AG20443 (cell line): ENCODE data around the gene GALNT3.

Source experiments
- DNase-seq: peaks from one replicate; pipeline ENCODE4 v3.0.0; 2012; ENCODE audit warnings: low spot score, mixed read lengths

GALNT3 gene

DNA sequence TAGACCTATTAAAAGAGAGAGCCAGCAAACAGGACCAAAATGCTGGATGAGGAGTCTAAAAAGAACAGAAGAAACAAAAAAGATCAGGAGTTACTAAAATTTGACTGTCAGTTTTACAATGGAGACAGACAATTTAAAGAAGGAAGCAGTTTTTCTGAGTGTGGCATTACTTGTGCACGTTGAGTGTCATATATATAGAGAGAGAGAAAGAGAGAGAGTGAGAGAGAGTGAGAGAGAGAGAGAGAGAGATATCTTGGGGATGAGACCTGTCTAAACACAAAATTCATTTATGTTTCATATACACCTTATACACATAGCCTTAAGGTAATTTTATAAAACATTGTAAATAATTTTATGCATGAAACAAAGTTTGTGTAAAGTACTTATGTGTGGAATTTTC is 2.1 kb upstream of the GALNT3 start:
- no peak for DNase-seq

DNA sequence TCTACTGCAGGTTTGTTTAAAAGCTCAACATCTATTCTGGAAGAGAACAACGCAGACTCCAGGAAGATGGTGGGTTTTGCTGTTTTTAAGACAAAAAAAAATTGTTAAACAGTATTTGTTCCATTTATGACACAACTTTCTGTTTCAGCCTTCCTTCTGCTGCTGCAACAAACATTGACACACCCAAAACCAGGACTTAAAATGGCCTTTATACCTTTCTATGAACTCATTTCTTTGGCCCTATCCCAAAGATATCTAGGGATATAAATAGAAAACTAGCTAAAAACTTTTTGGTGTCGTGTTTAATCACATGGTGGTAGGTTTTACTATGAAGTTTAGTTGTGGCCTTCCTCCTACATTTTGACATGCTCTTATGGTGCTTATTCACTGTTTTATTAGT is 964 bp upstream of the GALNT3 start:
- no peak for DNase-seq

DNA sequence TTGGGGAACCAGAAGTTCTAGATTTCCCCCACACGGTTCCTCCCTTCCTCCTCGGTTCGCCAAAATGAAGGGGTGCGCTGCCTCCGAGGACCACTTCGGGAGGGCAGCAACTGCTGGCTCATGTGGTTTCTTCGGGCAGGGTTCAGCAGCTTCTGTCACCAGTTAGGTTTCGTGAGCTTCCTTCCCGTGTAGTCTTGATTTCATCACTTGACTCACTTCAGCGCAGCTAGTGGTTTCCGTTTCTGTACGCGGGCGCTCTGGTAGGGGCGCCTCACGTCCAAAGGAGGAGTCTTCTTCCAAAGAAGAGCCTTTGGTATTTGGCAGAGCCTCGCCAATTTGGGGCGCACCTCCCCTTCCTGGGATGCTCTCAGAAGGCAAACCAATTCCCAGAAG is 485 bp upstream of the GALNT3 start:
- peak; percentile 43 for DNase-seq

DNA sequence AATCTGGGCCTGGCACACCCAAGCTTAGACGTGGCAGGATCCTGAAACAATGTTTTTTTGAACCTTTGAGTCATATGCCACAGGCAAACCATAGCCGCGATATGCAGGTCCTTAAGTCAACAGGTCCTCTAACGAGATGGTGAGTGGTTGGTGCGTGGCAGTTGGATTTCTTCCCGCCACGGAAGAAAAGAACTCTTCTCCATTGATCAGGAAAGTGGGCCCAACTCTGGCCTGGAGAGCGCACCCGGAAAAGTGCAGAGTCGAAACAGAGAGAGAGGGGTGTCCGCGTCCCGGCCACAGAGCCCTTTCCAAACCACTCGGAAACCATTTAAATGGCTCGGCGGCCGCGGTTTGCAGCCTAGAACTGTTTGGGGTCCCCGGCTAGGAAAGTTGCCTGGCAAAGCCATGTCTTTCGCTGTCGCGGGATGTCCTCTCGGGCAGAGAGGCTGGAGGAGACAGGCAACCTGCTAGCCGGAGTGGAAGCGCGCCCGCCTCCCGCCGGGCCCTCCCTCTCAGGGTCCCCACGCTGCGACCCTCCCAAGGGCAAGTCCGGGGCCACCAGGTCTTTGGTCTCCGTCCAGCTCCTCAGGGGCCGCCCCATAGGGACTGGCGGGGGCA is 777 bp downstream of the GALNT3 start:
- DNase-seq = peak; percentile 26

DNA sequence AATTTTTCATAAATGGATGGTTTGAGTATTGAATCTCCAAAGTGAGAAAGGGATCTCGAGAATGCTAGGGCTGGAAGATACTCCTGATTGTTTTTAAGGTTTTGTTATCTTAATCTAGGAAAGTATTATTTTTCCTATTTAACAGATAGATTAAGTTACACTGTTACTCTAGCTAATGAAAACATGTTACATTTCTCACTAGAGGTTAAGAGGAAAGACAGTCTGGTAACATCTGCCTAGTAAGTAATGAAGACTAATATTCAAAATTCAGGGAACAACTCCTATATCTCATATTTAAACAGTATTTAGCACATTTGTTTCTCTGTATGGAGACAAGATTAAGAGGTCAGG is 2.0 kb downstream of the GALNT3 start:
- no peak for DNase-seq

DNA sequence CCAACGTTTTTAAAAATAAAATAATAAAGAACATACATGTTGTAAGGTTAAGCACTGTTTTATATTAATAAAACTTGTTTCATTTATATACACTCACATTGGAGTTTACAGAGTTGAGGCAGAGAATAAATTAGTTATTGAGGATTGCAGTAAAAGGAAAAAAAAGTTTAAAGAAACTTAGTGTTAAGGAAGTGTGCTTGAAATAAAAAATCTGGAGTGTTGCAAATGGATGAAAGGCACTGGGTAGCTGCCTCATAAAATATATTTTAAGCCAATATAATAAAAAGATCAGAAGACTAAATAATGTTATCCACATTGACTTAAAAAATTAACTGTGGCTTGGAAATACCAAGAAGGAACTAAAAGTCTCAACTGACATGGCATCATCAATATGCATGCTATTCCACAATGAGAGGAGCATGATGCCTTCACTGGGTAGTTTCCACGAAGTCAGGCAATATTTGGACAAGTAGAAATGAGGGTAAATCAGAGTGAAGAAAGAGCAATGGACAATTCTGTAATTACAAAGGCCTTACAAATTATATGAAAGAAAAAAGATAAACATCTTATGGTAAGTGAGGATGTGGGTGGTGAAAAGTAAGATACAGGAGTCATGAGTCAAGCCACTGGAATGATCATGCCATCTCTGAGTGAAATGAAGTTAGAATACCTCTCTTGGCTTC is 2.5 kb downstream of the GALNT3 start:
- no peak for DNase-seq

DNA sequence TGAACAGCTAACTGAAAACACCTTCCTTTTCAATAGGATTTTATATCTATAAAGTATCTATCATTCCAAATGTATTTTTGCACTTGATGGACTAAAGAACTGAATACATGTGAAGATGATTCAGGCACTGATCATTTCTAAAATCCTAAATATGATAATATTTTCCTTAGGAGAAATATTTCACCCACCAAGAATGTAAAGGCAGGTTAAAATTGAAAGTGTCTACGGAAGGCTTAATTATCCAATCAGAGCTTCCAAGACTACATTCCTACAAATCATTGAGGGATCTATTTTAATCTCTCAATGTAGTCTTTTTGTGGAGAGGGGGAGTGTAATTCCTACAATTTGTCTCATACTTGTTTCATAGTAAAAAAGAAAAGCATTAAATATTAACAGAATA is 3.6 kb downstream of the GALNT3 start:
- no peak for DNase-seq

DNA sequence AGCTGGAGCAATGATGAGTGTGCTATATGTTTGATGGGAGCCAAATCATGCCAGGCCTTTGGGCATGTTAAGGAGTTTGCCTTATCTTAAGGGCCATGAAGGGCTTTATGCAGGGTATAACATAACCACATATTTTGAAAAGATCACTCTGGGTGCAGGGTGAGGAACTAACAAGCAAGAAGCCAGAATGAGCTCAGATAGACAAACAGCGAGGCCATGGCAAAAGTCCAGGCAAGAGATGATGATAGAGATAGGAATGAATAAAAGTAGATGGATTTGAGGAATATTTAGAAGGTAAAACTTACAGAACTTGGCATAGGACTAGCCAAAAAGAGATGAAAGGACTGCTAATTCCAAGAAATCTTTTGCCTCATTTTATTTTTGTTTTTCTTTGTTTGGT is 6.7 kb downstream of the GALNT3 start:
- DNase-seq = no peak

DNA sequence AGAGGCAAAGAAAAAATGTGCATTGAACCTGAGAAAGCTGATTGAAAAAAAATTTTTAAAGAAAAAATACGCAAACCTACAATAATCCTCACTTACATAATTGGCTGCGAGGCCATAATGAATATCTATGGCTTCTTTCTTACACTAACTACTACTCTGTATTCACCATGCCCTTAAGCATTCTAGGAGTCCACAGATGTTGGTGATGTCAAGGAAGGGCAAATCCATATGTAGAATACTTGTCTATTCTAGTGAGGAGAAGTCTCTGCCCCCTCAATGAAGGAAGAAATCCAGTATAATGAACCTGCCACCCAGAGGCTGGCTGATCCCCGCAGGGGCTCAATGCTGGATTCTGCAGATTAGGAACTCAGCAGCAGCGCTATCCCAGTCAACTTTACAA is 14.3 kb downstream of the GALNT3 start:
- DNase-seq = no peak

DNA sequence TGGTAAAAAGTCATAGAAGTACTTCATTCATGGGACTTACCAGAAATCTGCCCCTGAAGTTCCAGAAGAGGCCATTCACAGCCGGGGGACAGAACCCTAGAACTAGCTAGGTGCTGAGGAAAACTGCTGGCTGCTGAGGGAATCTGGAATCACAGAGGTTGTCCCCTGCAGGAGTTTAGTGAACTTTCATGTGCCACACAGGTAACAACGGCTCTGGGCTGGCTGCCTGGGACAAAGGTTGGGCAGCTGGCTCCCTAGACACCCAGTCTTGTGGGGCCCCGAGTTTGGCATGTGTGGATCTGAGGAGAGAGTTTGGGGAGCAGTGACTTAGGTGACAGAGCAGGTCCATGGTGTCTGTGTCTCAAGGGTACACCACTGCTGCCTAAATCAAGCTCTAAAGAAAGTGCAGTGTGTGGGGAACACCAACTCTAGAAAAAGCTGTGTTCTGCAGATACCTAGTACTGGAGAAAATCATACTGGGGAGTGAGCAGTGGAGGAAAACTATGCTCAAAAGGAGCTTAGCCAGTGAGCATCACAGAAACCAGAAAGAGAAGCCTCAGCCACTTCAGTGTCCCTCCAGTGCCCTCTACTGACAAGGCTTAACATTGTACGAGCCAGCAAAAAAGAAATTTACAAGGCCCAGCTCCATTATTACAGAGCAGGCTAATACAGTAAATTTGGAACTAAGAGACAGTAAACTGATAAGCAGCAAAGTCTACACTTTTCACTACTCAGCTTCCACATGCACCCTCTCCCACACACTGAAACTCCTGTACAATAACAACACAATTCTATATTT is 15.2 kb downstream of the GALNT3 start:
- DNase-seq = no peak

DNA sequence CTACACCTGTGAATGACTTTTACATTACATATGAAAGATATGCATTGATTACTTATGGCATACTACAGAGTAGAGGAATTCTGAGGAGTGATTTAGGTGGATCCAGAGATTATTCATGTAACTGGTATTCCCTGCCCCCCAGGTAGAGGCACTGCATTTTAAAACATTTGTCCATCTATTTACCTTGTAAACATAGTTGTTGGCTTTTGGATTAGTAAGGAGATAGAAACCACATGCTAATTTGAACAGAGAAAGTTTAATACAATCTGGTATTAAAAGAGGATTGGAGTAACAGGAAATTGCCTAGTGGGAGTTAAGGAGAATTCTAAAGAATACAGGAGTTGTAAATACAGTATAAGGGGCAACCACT is 15.9 kb downstream of the GALNT3 start:
- DNase-seq = no peak

DNA sequence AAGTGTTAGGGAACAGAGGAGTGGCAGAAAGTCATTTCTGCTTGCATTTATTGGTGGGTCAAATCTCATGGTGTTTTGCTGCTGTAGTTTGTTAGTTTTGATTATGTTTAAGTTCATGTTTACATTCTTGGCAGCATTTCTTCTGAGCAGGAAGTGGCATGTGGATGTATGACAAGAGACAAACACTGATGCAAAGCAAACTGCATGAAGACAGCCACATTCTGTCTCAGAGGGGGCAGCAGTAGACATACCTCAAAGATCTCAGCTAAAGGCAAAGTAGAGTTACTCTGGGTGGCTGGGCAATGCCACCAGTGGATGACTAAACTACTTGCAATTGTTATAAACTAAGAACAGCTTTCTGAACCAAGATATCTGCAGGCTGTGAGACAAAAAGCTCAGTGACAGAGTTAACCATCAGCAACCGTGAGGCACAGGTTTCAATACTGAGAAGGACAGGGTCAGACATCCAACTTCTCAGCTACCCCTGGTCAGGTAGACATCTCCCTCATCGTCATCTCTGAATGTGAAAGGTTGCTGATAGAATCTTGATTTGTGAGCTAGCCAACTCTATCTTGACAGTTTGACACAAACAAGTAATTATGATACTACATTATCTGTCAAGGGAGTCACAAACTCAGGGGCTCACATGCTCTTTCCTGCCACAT is 16.4 kb downstream of the GALNT3 start:
- no peak for DNase-seq

DNA sequence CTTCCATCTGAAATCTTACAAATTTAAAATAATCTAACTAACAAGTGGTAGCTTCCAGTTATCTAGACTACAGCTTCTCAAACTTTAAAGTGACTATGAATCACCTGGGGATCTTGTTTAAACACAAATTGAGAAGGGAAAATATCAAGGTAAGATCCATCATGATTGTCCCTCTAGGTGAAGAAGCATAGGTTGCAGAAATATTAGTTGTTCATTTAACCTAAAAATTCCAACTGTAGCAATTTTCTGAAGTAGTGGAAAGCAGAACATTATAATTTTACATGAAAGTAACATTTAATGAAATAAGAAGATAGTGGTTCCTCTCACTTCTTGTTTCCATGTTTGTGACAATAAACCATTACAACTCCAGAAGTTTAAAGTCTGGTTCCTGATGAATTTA is 17.3 kb downstream of the GALNT3 start:
- no peak for DNase-seq

DNA sequence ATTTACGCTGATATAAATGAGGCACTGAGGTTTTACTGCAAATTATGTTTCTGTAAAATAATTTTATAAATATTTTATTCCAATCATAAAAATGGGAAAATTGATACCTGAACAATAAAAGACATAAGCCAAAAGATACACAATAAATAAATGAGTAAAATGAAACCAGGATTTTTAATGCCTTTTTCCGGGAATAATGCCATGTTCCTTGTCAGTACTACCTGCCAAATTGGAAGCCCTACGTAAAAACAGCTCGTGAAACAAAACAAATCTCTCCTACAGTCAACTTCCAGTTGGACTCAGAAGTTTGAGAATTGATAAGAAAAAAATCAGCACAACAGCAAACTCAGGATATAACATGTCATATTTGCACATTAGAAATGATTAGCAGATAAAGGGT is 18.0 kb downstream of the GALNT3 start:
- no peak for DNase-seq

DNA sequence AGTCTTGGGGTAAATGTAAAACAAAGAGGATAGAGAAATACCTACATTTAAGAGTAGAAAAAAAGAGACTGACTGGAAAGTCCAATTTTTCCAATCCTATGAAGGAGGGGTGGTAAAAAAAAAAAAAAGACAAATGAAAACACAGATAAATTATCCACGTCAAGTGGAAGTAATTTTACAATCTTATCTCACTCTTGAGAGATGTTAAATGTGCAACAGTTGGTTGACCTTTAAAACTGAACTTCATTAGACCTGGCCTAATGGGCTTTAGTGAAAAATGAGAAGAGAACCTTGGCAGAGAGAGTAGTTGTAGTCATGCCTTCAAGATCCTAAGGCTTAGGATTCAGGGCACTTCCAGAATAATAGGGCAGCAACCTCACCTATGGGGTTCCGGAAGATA is 20.4 kb downstream of the GALNT3 start:
- no peak for DNase-seq

DNA sequence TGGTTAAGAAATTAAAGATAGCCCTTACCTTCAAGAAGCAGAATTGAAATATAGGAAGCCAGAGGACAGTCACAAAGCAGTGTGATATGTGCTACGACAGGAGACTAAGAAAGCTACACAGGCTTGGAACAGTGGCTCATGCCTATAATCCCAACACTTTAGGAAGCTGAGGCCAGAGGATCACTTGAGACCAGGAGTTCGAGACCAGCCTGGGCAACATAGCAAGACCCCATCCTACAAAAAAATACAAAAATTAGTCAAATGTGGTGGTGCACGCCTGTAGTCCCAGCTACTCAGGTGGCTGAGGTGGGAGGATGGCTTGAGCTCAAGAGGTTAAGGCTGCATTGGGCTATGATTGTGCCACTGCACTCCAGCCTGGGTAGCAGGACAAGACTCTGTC is 21.9 kb downstream of the GALNT3 start:
- no peak for DNase-seq

DNA sequence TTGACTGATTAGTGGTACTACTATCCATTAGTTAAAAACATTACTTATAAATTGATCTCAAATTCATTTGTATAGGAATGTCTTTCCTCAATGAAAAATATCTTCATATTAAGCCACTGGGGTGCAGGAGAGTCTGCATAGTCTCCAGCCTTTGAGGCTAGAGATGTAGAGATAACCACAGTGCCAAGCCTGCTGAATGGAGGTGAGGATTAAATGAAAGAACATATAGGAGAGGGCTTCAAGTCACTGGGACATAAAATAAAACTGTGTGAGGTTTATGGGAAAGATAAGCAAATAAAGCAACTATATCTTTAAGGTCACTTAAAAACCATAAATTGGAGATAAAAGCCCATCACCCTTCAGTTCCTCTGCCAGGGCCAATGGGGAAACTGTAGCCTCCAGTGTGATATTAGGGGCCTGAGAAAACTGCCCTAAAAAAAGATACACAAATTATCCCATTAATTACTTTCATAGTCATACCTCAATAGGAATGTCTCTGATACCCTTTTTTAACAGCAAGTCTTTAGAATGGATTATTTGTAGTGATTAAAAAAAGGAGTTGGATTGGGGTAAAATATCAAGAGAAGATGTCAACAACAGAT is 27.6 kb downstream of the GALNT3 start:
- DNase-seq = no peak

DNA sequence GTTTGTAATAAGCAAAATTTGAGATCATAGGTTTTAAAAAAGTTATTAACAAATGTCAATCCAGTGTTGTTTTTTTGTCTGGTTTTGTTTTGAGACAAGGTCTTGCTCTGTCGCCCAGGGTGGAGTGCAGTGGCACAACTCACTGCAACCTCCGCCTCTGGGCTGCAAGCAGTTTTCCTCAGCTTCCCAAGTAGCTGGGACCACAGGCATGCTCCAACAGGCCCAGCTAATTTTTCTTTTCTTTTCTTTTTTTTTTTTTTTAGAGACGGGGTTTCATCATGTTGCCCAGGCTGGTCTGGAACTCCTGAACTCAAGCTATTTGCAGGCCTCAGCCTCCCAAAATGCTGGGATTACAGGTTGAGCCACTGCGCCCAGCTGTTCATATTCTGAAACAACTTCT is 31.3 kb downstream of the GALNT3 start:
- no peak for DNase-seq

DNA sequence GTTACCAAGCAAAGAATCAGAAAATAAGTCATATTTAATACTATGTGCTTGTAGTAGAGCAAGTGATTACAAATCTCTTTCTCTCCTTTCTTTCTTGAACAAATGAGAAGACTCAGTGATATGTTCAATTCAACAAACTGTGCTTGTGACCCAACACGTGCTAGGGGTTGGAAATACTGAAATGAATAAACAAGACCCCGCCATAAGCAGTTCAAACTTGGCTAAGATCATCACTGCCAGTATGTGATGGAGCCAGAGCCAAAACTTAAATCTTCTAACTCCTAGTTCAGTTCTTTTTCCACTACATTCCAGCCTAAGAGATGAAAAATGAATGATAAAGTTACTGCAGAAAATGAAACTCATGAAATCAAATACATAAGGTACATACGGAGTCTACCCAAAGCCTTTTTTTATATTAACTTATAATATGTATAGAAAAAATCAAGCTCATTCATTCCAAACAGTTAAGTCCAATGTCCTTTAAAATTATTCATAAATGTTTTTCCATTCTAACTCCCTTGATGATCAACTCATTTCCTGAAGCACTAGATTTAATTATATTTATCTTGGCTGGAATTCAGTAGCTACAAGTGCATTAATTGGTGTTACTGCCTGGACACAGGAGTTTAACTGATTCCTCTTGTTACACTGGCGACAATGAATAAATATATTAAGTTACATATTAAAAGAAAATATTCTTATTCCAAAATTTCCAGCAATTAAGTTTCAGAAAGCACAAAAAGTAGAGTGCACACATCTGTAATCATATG is 36.0 kb downstream of the GALNT3 start:
- no peak for DNase-seq

DNA sequence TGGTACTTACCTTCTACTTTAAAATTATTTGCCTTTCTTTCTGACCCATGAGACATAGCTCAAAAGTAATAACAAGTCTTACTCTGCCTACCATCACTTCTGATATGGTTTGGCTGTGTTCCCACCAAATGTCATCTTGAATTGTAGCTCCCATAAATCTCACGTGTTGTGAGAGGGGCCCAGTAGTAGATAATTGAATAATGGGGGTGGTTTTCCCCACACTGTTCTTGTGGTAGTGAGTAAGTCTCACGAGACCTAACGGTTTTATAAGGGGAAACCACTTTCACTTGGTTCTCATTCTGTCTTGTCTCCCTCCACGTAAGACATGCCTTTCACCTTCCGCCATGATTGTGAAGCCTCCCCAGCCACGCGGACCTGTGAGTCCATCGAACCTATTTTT is 47.5 kb downstream of the GALNT3 start:
- no peak for DNase-seq

DNA sequence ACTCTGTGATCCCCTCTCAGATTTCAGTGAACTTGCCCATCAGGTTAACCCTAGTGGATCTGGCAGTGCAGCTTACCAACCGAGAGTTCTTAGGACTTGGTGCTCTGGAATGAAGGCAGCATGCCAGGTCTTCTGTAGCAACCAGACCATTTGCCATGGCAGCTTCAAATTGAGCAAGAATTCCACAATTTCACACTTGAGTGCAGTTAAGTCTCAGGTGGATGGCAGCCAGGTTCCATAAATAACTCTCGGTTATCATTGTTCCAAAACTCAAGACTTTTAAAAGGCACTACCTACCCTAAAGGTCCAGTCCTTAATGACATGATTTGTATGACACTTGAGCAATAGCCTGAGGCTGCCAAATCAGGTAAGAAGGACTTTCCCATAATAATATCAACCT is 48.1 kb downstream of the GALNT3 start:
- DNase-seq = peak; percentile 15

DNA sequence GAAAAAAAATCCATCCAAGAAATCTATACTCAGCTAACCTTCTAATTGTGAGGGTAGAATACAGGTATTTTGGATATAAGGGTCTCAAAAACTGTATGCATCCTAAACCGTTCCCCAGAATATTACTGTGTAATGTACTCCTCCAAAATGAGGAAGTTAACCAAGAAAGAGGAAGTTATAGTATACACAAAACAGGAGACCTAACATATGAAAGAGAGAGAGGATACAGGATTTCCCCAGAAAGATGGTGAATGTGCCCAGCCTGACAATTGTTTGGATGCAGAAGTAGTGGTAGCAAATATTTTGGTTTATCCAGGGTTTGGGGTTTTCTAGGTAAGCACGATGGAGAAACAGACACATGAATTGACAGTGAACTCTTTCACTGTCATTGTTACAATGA is 50.6 kb downstream of the GALNT3 start:
- DNase-seq = no peak
